ENCODE measurements around the gene TCERG1L.

- TF ChIP-seq EZH2 (IDR thresholded peaks at IDR 0.05; ENCODE audit: insufficient read depth, low read length), result no peak
- TF ChIP-seq, protein P1, sequence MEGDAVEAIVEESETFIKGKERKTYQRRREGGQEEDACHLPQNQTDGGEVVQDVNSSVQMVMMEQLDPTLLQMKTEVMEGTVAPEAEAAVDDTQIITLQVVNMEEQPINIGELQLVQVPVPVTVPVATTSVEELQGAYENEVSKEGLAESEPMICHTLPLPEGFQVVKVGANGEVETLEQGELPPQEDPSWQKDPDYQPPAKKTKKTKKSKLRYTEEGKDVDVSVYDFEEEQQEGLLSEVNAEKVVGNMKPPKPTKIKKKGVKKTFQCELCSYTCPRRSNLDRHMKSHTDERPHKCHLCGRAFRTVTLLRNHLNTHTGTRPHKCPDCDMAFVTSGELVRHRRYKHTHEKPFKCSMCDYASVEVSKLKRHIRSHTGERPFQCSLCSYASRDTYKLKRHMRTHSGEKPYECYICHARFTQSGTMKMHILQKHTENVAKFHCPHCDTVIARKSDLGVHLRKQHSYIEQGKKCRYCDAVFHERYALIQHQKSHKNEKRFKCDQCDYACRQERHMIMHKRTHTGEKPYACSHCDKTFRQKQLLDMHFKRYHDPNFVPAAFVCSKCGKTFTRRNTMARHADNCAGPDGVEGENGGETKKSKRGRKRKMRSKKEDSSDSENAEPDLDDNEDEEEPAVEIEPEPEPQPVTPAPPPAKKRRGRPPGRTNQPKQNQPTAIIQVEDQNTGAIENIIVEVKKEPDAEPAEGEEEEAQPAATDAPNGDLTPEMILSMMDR (IDR thresholded peaks at IDR 0.05; ENCODE audit: insufficient read depth, low read depth, low read length), result no peak
Measured at GRCh38 chr10:131098416-131098952, 213.0 kb downstream of the TCERG1L start.
